HG03097 (cell line): Measurements from ENCODE around the gene CYB561.

ENCODE experiments used
- ATAC-seq: cut with Tn5 transposase; IDR thresholded peaks from one replicate; pipeline ENCODE4 v1.9.1; 2021; ENCODE audit not compliant: unreplicated experiment, low FRiP score

CYB561 gene

GRCh38 chr17:63419398-63419797 lies 26.7 kb downstream of the CYB561 start:
- ATAC-seq = no peak

GRCh38 chr17:63418540-63418939 lies 27.6 kb downstream of the CYB561 start:
- ATAC-seq = no peak

- ATAC-seq = no peak
Measured at GRCh38 chr17:63414222-63414621, 31.9 kb downstream of the CYB561 start.

GRCh38 chr17:63413128-63413527 lies 33.0 kb downstream of the CYB561 start:
- no peak for ATAC-seq

GRCh38 chr17:63412234-63412633 lies 33.9 kb downstream of the CYB561 start:
- no peak for ATAC-seq

GRCh38 chr17:63407741-63408330 lies 38.3 kb downstream of the CYB561 start:
- no peak for ATAC-seq

GRCh38 chr17:63406689-63407330 lies 39.3 kb downstream of the CYB561 start:
- no peak for ATAC-seq

GRCh38 chr17:63405741-63406261 lies 40.3 kb downstream of the CYB561 start:
- ATAC-seq = no peak

- no peak for ATAC-seq
Measured at GRCh38 chr17:63405020-63405419, 41.1 kb downstream of the CYB561 start.

GRCh38 chr17:63402431-63403212 lies 43.5 kb downstream of the CYB561 start:
- ATAC-seq = no peak

- ATAC-seq = no peak
Measured at GRCh38 chr17:63399856-63400255, 46.2 kb downstream of the CYB561 start.

- no peak for ATAC-seq
Measured at GRCh38 chr17:63399316-63399715, 46.8 kb downstream of the CYB561 start.

- no peak for ATAC-seq
Measured at GRCh38 chr17:63398680-63399079, 47.4 kb downstream of the CYB561 start.

GRCh38 chr17:63395075-63395805 lies 50.9 kb downstream of the CYB561 start:
- no peak for ATAC-seq

- ATAC-seq = no peak
Measured at GRCh38 chr17:63390090-63390489, 56.0 kb downstream of the CYB561 start.

- no peak for ATAC-seq
Measured at GRCh38 chr17:63387656-63388340, 58.3 kb downstream of the CYB561 start.

GRCh38 chr17:63382826-63383225 lies 63.3 kb downstream of the CYB561 start:
- no peak for ATAC-seq
